ENCODE data around the gene H19. TPM values are rescaled to one million over a fixed set of nuclear protein-coding genes. Genes with fewer than 3 reads are reported as not detected.

Gene H19
- total RNA-seq, 1 donor from 2014 or later, result 19.7 TPM

GRCh38 chr11:1964955-1965354 lies 32.7 kb downstream of the H19 start:
- no peak overlapping the region for H3K4me3 ChIP-seq (ENCODE audit: low read depth, low read length)

DNA sequence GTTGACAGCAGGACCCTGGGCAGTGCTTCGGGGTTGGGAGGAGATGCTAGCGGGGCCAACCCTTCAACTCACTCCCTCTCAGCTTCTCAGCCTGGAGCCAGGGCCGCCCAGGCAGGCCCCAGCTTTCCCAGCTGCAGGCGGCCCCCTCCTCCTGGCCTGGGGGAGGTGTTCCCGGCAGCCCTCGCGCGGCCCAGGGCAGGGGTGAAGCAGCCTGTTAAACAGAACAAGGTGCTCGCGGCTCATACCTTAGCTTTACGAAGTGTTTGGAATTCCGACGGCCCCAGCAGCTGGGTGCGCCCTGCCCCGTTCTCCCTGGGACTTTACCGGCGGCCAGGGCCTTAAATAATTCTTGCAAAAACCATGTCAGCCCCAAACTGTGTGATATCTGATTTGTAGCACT lies 33.3 kb downstream of the H19 start:
- no peak for DNase-seq (ENCODE audit: low read depth)
- no peak for FAIRE-seq
- TF ChIP-seq CTCF (IDR thresholded peaks at IDR 0.05; ENCODE audit: insufficient read depth, low read length, severe bottlenecking), result no peak
- Histone ChIP-seq H3K36me3 (ENCODE audit: control insufficient read depth, insufficient read depth, low read length) (no peaks in the 10 kb centered on the region), H3K27me3 (ENCODE audit: control insufficient read depth, insufficient read depth, low read length) (no peaks in the 10 kb centered on the region), H3K4me3 (ENCODE audit: low read depth, low read length) (no peak overlapping the region)

More at GRCh38 chr11:1964955-1965354, 32.7 kb downstream of the H19 start:
- TF ChIP-seq CTCF (IDR thresholded peaks at IDR 0.05; ENCODE audit: insufficient read depth, low read length, severe bottlenecking), result no peak
- DNase-seq (ENCODE audit: low read depth), result no peak
- Histone ChIP-seq H3K36me3 (ENCODE audit: control insufficient read depth, insufficient read depth, low read length) (no peaks in the 10 kb centered on the region), H3K27me3 (ENCODE audit: control insufficient read depth, insufficient read depth, low read length) (no peaks in the 10 kb centered on the region)
- FAIRE-seq, result no peak

DNA sequence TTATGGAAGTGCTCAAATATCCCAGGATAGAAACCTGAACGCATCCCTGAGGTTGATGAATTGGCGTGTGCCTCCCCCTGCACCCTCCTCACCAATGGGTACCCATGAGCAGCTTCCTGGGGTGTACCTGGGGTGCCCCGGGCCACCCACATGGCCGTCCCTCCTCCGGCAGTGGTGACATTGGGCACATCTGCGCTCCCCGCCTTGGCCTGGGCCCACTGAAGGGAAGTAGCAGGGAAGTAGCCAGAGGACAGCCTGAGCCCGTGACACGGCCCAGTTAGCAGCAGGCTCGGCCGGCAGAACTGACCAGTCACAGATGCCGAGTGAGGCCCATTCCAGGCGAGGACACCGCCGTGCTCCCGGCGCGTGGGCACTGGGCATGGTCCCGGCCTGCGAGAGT lies 33.8 kb downstream of the H19 start:
- DNase-seq (ENCODE audit: low read depth), result no peak
- TF ChIP-seq CTCF (IDR thresholded peaks at IDR 0.05; ENCODE audit: insufficient read depth, low read length, severe bottlenecking), result no peak
- Histone ChIP-seq H3K4me3 (ENCODE audit: low read depth, low read length) (no peak overlapping the region), H3K36me3 (ENCODE audit: control insufficient read depth, insufficient read depth, low read length) (no peaks in the 10 kb centered on the region), H3K27me3 (ENCODE audit: control insufficient read depth, insufficient read depth, low read length) (no peaks in the 10 kb centered on the region)
- FAIRE-seq, result no peak

DNA sequence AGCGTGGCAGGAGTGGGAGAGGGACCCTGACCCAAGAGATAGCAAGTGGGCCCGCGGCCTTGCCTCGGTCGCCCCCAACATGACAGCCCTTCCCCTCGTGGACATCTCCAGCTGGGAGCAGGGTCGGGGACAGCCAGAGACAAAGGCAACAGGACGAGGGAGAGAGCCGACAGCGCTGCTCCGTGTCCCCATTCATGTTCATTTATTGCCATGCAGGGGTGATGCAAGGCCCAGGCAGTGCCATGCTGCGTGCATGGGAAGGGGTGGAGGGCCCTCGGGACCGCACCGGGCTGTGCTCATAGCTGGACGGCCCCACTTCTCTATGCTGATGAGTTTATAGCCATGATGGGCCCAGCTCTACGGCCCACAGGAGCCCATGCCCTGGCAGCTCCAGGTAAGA lies 37.9 kb downstream of the H19 start:
- TF ChIP-seq CTCF (IDR thresholded peaks at IDR 0.05; ENCODE audit: insufficient read depth, low read length, severe bottlenecking), result no peak
- DNase-seq (ENCODE audit: low read depth) (no peak), FAIRE-seq (no peak)
- Histone ChIP-seq H3K4me3 (ENCODE audit: low read depth, low read length) (no peak overlapping the region), H3K36me3 (ENCODE audit: control insufficient read depth, insufficient read depth, low read length) (no peaks in the 10 kb centered on the region), H3K27me3 (ENCODE audit: control insufficient read depth, insufficient read depth, low read length) (no peaks in the 10 kb centered on the region)

- Histone ChIP-seq H3K27me3 (ENCODE audit: control insufficient read depth, insufficient read depth, low read length) (no peaks in the 10 kb centered on the region), H3K4me3 (ENCODE audit: low read depth, low read length) (no peak overlapping the region), H3K36me3 (ENCODE audit: control insufficient read depth, insufficient read depth, low read length) (no peaks in the 10 kb centered on the region)
- TF ChIP-seq CTCF (IDR thresholded peaks at IDR 0.05; ENCODE audit: insufficient read depth, low read length, severe bottlenecking), result no peak
- FAIRE-seq (no peak), DNase-seq (ENCODE audit: low read depth) (no peak)
Observed at GRCh38 chr11:1958367-1958766, 39.3 kb downstream of the H19 start.

DNA sequence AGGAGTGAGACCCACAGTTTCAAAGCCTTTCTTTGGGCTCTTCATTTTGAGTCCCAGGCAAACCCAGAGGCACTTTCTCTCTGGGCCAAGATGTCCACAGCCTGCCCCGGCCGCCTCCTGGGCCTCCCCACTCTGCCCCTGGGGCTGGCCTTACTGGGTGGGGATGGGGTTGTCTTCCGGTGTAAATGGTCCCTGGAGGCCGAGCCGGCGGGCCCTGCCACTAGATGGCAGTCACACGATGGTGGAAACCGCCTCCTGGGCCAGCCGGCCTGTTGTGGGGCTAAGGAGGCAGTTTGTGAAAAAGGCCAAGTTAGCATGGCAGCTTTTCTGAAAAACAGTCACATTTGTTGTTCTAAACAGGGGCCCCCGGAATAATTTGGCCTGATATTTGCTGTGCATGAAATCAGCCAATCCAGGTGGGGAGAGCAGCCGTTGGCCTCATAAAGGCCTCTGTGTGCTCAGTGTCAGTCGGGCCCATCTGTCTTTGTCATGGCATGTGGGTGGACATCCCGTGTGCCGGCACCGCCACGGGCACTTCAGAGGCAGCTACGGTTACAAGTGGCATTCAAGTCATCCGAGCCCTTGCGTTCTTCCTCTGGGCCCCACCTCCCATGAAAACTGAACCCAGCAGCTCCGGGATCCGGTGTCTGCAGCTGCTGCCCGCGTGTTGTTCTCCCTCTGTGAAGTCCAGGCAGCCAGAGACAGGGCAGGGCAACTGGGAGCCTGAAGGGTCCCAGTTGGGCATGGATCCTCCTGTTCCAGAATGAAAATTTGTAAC lies 44.0 kb downstream of the H19 start:
- no peak for FAIRE-seq
- H3K27me3 ChIP-seq (ENCODE audit: control insufficient read depth, insufficient read depth, low read length), result no peaks in the 10 kb centered on the region

More for the DNA sequence above, 44.0 kb downstream of the H19 start:
- no peak overlapping the region for H3K4me3 ChIP-seq (ENCODE audit: low read depth, low read length)
- no peak for DNase-seq (ENCODE audit: low read depth)
- TF ChIP-seq CTCF (IDR thresholded peaks at IDR 0.05; ENCODE audit: insufficient read depth, low read length, severe bottlenecking), result no peak
- H3K36me3 ChIP-seq (ENCODE audit: control insufficient read depth, insufficient read depth, low read length), result no peaks in the 10 kb centered on the region
